ENCODE results near the gene AGAP1.

The AGAP1 gene

DNA sequence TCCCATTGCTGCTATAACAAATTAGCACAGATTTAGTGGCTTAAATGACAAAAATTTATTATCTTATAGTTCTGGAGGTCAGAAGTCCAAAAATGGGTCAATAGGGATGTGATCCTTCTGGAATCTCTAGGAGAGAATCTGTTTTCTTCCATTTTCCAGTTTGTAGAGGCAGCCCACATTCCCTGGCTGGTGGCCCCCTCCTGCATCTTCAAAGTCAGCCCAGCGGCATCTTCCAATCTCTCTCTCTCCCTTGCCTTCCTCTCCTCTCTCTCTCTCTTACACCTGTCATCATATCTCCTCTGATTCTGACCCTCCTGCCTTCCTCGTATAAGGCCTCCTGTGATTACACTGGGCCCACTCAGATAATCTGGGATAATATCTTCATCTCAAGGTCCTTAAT is 3.9 kb upstream of the AGAP1 start:
- DNase-seq (ENCODE audit: low read depth in 2 of 2), result no peak

DNA sequence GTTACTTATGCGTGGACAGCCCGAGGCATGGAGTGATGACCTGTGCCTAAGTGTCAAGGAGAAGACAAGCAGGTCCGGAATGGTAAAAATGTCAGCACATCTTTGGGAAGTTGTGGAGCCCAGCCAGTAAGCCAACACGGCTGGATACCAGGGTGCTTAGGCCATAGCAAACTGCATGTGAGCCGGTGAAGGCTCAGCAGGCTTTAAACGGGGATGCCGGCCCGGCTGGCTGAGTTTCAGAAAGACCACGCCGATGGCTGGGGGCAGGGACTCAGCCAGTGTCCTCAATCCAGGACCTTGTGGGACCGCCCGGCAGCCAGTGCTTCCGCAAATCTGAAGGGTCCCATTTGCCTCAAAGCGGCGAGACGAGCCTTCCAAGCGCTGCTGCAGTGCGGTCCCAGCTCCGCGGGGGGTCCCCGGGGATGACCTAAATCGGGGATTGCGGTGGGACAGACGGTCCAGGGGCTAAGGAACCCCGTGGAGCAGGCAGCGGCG is 946 bp upstream of the AGAP1 start:
- no peak for DNase-seq (ENCODE audit: low read depth in 2 of 2)

DNA sequence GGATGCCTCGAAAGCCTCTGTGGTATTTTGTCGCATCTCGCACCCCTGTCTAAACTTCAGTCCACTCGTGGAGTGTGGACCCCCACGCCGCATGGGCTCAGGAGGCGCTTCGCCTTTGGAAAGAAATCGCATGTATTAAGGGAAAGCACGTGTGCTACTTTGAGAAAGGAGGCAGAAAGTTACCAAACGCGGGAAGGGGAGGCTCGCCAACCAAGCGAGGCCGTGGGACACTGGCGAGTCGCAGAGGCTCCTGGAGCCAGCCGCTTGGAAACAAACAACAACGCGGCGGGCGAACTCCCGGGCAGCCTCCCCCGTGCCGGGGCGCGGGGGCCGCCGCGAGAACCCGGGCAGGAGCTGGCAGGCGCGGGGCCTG is 455 bp upstream of the AGAP1 start:
- no peak for DNase-seq (ENCODE audit: low read depth in 2 of 2)

DNA sequence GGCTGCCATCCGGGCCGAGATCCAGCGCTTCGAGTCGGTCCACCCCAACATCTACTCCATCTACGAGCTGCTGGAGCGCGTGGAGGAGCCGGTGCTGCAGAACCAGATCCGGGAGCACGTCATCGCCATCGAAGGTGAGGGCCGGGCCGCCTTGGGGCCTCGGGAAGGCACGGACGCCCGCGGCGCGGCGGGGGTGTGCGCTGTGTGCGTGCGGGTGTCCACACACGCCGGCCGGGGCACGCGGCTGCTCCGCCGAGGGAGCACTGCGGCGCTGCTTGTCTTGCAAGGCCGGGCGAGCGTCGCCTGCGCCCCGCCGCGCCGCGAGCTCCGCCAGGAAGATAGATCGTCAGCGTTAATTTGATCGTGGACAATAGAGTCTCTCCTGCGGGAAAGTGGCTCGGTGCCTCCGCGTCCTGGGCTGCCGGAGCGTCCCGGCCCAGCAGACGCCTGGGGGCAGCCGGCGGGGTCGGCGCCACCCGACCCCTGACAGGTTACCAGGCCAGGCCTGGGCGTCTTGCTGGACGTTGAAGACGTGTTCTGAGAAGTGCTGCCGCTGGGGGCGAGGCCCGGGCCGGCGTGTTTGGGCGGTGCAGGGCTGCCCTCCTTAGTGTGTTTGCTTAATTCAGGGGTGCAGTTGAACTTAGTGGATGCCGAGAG is 1.0 kb downstream of the AGAP1 start:
- DNase-seq (ENCODE audit: low read depth in 2 of 2), result no peak

DNA sequence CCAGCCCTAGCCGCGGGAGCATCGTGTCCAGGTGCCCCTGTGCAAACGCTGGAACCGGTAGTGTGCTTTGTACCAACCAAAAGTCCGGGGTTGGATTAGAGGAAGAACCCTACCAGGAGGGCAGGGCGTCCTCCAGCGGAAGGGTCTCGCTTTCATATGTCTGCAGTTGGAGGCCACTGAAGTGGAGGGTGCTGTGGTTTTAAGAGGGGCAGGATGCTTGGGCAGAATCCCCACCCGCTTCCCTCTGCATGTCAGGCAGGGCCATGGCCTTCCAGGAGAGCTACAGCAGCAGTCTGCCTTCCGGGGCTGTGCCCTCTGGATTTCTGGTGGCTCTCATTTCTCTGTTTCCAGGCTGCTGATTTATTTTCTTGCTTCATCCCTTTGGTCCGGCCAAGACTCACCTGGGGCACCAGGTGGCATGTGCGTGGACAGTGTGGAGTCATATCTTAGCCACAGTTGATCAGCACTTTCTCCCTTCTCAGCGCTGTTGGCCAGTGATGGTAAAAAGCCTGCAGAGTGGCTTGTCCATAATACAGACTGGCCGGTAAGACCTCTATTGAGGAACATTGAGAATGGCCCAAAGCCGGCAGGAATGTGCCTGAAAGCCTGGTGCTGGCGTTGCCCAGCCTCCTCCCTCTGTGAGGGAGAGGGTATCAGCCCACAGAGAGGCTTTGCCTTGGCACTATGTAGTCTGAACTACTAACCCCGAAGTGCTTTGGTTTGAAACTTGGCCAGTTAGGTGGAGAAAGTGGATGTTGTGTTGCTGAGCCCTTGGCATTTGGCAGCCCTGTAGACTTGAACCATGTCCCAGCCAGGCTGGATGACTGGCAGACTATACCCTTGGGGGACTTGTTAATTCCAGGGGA is 1.8 kb downstream of the AGAP1 start:
- no peak for DNase-seq (ENCODE audit: low read depth in 2 of 2)

DNA sequence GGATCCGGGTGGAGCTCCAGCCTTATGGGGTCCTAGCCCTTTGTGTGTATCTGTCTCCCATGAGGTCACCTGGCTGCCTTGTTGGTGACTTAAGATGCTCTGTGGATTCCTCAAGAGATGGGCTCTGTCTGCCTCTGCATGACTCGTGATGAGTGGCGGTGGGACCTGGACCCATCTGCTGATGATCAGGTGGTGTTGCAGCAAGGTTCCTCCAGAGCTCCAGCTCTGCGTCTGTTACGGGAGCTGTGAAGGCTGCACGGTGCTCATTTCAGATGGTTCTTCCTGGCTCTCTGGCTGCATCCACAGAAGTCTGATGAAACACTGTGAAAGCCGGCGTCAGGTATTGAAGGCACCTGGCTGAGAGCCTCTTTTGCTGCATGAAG is 2.4 kb downstream of the AGAP1 start:
- DNase-seq (ENCODE audit: low read depth in 2 of 2), result no peak

DNA sequence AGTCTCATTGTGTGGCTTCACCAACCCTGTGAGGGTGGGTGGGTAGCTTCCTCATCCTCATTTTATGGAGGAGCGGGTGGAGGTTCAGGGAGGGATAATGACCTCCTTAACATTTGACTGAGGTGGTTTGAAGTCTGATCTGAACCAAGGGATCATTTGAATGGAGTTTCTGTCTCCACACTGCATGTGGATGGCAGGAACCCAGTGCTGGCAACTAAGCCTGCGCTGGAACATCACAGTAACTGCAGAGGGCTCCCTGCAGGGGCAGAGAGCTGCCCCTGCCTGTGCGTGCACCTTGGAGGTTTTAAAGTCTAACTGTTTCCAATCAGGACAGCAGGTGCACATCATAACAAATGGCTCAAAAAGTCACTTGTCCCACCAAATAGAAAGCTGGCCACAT is 3.3 kb downstream of the AGAP1 start:
- no peak for DNase-seq (ENCODE audit: low read depth in 2 of 2)

DNA sequence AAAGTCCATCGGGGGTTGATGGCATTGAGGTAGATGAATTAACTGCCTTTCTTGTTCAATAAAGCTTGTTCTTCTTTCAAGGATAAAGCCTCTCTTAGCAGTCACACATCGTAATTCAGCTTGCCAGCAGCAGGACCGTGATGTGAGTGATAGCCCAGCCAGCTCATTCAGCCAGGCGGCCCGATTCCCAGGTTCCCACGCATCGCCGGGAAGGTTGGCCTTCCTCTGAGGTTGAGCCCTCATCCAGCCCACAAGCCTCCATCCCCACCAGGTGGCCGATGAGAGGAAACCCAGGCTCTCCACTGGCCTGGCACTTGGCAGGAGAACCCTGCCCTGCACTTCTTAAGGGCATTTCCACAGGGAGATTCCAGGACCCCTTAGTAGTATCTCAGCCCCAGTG is 4.7 kb downstream of the AGAP1 start:
- DNase-seq (ENCODE audit: low read depth in 2 of 2), result no peak

DNA sequence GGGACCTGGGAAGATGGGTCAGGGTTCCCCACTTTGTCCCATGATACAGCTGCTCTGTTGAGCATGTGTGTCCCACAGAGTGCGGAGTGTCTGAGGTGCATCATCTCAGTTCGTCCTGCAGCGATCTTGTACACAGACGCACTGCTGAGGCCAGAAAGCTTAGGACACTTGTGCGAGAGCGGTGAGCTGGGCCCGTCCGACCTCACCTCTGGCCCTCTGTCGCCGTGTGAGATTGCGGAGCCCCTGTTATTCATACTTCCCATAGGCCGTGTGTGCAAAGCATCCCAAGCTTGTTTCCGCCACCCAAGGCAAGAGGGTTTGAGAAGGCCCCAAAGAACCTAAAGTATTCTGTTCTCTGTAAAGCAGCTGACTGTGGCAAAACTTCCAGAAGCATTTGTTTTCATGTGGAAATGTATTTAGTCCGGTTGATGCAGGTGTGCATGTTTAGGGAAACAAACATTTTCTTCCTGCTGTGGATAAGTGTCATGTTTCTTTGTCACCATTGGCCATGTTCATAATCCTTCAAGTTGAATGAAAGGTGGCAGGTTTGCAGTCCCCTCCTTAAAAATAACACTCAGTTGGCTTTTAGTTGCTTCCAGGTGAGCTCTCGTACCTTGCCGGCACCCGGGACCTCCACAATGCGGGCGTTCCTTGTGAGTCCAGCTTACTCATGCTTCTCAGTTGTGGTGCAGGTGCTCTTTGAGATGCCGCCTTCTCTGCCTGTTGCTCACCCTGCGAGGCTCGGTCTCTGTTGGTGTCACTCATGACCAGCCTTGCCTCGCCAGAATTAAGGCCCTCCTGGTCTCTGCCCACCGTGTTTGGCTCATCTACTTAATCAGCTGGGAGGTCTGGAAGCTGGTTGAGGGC is 5.3 kb downstream of the AGAP1 start:
- no peak for DNase-seq (ENCODE audit: low read depth in 2 of 2)

DNA sequence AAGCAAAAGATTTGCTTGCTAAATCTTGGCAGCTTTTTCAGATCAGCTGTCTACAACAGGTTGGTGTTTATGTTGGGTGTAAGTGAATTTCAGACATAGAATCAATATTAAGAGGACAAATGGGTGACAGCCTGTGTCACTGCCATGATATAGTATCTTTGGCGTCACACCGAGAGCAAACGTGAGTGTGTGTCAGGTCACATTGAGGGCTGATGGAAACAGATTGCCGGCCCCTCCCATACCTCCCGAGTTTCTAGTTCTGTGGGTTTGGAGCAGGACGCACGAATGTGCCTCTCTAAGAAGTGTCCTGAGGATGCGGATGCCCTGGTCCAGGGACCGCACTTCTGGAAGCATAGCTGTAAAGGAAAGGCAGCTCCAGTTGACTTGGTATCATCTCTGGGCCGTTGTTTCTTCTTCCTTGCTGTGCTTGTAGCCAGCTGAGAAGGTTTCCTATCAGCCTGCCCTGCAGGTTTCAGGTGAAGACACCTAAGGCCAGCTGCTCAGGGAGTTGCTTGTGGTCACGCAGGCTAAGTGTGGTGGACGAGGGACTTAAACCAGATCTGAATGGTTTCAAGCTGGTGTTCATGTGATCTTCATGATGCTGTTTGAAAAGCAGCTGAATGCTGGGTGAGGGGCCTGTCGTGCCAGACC is 6.4 kb downstream of the AGAP1 start:
- no peak for DNase-seq (ENCODE audit: low read depth in 2 of 2)

DNA sequence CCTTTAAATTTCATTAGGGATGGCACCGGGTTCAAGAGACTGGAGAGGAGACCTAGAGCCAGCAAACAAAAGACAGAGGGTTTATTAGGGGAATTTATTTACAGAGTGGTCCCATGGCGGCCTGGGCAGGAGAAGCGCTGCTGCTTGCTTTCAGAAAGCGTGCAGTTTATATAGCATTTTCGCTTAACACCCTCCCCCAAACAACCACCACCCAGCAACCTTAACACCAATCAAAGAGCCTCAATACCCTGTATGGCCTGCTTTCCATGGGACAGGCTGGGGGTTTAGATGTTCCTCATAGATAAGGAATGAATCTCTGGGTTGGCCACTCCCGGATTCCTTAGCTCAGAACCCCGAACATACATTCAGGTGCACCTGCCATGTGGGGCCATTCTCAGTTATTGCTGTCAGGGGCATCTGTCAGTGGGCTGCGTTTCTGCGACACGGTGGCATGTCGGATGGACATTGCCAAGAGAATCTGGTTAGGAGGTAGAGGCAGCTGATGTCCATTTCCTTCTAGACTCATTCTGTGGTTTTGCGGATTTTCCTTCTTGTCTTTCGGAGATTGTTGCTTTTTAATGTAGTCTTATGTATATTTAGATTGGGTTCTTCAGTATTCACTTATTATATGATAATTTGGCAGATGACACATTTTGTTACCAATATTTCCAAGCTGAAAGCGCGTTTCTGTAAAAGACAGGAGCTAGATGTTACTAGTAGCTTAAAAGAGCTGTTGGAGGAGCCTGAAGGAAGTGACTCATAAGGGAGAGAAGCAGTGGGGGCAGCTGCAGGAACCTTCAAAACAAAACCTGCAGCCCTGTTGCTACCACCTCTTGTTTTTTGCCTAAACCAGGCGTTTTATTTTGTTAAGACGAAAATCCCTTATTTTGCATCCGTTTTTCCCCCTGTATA is 7.2 kb downstream of the AGAP1 start:
- no peak for DNase-seq (ENCODE audit: low read depth in 2 of 2)

DNA sequence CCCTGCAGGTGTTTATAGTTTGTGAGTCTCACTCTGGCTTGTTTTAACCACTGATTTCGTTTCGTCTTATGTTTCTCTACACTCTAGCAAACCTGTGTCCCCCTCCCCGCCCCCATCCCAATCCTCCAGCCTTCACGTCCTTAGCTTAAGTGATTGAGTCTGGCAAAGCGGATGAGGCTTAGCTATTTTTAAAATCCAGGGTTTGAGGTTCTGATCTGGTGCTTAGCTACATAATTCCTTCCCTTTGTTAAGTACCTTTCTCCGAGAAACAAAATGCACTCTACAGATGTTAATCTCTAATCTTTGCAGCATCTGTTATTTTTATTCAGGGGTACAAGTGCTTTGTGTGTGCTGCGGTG is 7.8 kb downstream of the AGAP1 start:
- DNase-seq (ENCODE audit: low read depth in 2 of 2), result no peak

DNA sequence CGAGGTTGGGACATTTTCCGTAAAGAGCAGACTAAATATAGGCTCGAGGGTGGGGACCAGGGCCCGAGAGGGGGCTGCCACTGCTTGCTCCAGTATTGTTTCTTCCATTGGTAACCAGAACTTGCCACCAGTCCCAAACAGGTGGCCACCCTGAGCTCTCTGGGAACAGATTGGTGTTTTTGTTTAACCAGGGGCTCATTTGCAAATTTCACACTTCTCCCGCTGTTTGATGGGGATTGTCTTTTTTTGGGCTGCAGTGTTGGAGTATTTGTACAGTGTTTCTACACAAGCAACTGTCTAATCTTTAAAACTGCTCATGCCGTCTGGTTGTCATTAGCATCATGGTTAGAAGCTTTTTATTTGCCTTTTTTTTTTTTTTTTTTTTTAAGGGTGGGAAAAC is 8.5 kb downstream of the AGAP1 start:
- DNase-seq (ENCODE audit: low read depth in 2 of 2), result no peak

DNA sequence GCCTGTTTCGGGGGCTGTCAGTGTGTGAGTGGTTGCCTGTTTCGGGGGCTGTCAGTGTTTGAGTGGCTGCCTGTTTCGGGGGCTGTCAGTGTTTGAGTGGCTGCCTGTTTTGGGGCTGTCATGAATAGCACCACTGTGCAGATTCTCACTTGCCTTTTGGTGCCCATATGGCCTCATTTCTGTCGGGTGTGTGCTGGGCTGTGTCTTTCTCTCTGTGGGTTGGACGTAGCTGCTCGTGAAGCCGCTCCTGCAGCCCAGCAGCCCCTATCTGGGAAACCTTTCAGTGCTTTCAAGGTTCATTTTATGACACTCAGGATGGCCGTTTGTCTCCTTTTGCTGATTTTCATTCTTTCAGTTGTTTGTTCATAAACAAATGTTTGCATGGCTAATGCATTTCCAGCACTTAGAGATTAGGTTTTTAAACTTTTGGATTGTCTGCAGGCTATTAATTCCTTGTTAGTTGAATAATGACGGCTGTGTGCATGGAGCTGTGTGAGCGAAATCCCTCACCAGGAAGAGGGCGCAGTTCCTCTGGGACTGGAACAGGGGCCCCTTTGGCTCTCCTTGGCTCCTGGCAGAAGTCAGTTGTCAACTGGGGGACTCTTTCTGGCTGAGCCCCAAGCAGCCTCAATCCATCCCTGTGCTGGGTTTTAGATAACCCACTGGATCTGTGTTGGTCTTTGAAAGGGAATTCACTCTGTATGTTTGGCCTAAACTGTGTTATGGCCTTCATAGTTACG is 10.8 kb downstream of the AGAP1 start:
- no peak for DNase-seq (ENCODE audit: low read depth in 2 of 2)

DNA sequence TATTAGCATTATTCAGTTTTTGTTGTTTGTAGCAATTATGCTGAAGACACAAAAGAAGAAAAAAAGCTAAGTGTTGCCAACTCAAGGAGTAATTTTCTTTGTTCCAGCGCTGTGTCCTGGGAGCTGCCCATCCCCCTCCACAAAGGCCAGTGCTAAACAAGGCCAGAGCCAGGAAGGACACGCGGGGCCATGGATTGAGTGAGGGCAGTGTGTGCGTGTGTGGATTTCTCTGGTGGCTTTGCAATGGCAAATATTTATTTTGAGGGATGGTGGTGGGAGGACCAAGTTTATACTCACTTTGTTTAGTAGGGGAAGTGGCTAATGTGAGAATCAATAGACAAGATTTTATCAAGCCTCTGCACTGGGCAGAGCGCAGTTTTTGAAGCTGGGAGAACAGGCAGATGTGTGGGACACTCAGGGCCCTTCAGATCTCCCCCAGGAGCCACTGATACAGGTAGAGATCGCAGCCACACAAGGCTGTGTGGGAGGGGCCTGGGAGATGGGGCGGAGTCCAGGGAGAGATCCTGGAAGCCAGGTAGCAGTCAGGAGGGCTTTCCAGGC is 11.4 kb downstream of the AGAP1 start:
- DNase-seq (ENCODE audit: low read depth in 2 of 2), result no peak

DNA sequence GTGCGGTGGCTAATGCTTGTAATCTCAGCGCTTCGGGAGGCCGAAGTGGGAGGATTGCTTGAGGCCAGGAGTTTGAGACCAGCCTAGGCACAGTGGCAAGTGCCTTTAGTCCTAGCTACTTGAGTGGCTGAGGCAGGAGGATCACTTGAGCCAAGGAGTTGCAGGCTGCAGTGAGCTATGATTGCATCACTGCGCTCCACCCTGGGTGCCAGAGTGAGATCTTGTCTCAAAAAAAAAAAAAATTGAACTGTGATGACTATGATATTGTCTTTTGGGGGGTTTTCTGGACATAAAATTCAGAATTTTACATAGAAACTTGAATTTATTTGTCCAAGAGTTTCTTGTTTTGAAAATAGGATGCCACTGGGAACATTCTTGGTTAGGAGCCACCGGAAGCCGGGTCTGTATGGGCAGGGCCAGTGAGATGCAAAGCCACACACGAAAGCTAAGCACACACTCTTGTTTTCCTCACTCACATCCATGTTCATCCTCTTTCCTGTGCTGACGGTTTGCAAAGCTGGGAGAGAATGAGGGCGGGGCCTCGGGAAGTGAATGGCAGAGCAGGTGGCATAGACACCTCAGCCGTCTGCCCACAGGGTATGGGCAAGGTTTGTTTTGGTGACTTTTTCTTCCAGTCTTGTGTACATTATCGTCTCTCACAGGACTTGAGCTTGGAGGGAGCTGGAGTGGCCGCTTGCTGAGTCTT is 12.6 kb downstream of the AGAP1 start:
- no peak for DNase-seq (ENCODE audit: low read depth in 2 of 2)

DNA sequence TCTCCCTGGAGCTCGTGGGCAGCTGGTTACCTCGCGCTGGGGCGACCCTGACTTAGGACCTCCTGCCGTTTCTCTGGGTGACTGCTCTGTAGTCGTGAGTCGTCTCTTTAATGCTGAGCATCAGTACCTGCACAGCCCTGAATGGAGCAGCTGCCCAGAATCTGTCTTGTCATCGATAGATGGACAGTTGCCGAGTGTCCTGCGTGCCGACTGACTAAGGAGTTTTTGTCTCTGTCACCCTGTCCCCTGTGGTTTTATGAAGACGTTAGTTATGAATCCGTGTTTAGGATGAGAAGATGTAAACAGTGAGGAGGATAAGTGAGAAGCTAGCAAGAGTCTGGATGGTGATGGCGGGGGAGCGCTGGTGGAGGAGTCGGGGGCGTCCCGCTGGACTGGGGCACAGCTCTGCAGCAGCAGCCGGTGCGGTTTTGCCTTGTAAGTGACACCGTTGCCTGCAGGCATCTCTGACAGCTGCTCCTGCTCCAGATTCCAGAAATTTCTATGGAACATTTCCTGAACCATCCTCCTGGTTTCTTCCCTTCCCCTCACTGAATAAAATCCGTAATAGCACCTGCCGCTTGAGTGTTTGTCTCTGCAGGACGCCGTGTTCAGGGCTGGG is 13.3 kb downstream of the AGAP1 start:
- DNase-seq (ENCODE audit: low read depth in 2 of 2), result no peak

DNA sequence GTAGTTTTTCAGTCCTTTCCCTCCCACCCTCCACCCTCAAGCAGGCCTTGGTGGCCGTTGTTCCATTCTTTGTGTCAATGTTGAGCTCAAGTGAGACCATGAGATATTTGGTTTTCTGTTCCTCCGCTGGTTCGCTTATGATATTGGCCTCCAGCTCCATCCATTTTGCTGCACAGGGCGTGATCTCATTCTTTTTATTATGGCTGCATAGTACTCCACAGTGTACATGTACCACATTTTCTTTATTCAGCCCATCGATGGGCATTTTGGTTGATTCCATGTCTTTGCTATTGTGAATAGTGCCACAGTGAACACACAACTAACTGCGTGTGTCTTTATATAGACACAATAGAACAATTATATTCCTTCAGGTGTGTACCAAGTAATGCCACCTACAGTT is 14.1 kb downstream of the AGAP1 start:
- DNase-seq (ENCODE audit: low read depth in 2 of 2), result no peak

Data from stimulated activated CD4-positive, alpha-beta T cell treated with anti-CD3 and anti-CD28 coated beads, Interleukin-1b, Interleukin-23, amount 100 ng/mL, for 4 hours (primary cell).